GM18870 (cell line): ENCODE measurements around the gene ACOXL.
"Not testable (repeated sequence)": the region's sequence is repeated elsewhere in the genome, so short reads cannot be mapped to it uniquely, and the experiment has no call there.

Source experiments
- ATAC-seq: cut with Tn5 transposase; IDR thresholded peaks from one replicate; pipeline ENCODE4 v1.9.1; 2021; ENCODE audit warnings: moderate library complexity; ENCODE audit not compliant: unreplicated experiment

Gene ACOXL

GRCh38 chr2:111049792-111050640 lies 317.6 kb downstream of the ACOXL start:
- ATAC-seq, result peak; percentile 58

- ATAC-seq, result no peak
These were observed 318.5 kb downstream of the ACOXL start for GRCh38 chr2:111050701-111051376.

- ATAC-seq, result no peak
These were observed 320.2 kb downstream of the ACOXL start for GRCh38 chr2:111052621-111053020.

DNA sequence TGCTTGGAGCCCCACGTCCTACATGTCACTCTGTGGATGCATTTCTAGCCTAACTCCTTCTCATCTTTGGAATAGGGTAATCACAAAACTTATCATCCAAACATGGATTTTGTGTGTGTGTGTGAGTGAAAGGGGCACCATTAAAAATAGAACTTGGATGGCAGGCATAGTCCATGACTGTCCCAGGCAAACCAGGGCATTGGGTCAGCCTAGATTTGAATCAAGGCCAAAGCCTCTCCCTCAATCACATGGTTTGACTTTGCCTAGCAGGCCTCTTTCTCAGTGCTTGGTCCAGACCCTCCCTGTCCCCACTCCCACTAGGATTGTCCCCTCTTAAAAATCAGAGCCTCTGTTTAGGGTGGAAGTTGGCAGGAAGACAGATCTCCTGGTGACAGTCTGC lies 320.9 kb downstream of the ACOXL start:
- no peak for ATAC-seq

GRCh38 chr2:111053825-111054515 lies 321.6 kb downstream of the ACOXL start:
- ATAC-seq, result no peak

DNA sequence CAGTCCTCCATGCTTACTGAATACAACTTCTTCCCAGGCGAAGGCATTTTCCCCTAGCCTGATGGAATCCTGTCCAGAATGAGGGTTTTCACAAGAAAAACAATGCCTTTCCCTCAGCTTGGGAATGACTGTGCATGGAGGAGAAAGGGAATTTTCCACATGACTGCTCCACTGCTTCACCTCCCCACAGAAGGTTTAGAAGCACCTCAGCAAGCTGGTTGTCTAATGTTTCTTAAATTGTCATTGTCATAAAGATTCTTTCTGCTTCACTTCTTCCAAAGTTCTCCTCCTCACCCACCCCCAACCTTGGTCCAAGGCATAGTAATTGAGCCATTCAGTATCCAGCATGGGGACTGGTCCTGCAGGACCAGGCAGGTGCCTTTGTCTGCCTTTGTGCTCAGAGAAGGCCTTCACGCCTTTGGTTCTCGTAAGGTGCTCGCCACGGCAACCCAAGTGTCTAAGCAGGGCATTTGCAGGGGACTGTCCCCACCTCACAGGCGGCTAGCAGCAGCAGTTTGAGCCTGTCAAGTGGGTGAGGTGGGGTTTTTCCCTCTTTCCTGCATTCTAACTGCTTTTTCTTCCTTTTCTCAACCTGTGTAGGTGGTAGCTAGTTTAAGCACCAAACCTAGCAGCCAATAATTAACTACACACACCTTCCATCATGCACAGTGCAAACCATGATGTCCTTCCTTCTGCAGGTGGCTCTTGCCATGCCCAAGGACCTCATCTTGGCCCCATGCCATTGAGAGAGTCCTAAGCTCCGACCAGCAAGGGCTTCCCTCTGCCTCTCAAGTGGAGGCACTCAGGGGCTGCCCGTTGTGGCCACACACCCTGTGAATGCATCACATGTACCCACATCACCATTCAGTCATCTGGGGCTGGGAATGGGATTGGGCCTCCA lies 322.7 kb downstream of the ACOXL start:
- peak; percentile 60 for ATAC-seq

DNA sequence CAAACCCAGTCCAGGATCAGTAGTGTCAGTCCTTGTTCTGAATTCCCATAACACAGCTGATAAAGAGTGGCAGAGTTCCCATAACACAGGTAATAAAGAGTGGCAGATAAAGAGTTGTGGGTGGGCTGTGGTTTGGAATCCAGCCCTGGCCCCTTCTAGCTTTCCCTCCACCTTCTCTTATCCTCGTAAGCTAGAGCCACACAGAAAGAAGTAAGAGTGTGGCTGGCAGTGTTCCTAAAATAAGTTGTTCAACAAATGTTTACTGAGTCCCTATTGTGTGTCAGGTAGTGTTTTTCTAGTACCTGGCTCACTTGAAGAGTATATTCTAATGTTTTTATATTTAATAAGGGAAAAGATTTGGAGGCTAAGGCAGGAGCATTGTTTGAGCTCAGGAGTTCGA lies 323.4 kb downstream of the ACOXL start:
- no peak for ATAC-seq

- no peak for ATAC-seq
These were observed 324.7 kb downstream of the ACOXL start for GRCh38 chr2:111057045-111057444.

DNA sequence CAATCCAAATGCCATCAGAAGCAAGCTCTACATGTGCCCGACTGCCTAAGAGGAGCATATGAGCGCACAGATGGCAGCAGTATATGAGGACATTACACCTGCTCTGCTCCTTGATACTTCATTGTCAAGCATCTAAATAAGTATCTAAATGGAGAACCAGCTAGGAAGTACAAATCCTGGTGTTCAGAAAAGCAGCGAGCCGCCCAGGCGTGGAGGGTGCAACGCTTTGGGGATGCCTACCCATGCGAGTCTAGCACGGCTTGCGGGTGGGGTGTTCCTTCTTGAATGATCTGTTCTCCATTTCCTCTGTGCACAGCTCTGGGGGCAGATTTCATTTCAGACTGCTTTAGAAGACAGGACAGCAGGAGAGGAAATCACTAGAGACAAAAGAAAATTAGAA lies 325.3 kb downstream of the ACOXL start:
- ATAC-seq, result no peak

DNA sequence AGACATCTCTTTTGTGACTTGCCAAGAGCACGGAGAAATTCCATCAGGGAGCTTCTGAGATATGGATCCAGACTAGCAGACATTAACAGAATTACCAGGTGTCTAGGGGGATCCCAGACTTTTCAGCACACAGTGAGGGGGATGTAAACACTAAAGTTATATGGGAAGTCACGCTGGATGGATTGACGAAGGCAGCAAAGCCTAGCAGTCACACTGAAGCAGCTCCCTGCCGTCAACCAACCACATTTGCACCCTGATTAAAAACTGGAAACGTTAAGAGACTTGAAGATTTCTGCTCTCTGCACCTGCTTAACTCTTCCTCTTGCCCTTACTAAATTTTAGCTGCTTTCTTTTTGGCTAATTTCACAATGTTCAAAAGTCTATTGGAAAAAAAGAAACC lies 325.9 kb downstream of the ACOXL start:
- ATAC-seq, result no peak

DNA sequence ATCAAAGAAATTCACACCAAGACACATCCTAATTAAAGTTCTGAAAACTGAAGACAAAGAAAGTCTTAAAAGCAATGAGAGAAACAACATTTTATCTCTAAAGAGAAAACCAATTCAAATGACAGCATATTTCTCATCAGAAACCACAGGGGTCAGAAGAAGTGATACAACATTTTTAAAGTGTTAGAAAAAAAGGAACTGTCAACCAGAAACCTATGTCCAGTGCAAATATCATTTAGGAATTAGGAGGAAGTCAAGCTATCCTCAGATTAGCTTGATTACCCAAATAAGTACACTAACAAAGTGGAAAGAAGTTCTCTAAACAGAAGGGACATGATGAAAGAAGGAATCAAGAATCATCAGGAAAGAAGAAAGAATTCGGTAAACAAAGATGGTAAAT lies 328.8 kb downstream of the ACOXL start:
- no peak for ATAC-seq

- ATAC-seq, result peak; percentile 64
These were observed 330.0 kb downstream of the ACOXL start for GRCh38 chr2:111062417-111062816.

DNA sequence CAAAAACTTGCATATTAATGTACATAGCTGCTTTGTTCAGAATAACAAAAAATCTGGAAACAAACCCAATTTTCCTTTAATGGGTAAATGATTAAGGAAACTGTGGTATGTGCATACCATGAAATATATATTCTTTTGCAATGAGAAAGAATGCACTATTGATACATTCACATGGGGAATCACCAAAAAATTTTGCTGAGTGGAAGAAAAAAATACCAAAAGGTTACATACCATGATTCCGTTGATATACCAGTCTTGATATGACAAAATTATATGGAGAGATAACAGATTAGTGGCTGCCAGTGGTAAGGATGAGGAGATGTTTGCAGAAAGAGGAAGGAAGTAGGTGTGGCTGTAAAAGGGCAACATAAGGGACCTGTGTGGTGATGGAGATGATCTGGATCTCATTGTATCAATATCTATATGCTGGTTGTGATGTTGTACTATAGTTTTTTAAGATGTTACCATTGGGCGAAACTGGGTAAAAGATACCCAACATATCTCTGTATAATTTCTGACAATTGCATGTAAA lies 333.8 kb downstream of the ACOXL start:
- no peak for ATAC-seq

GRCh38 chr2:111068435-111069058 lies 336.2 kb downstream of the ACOXL start:
- ATAC-seq, result no peak

DNA sequence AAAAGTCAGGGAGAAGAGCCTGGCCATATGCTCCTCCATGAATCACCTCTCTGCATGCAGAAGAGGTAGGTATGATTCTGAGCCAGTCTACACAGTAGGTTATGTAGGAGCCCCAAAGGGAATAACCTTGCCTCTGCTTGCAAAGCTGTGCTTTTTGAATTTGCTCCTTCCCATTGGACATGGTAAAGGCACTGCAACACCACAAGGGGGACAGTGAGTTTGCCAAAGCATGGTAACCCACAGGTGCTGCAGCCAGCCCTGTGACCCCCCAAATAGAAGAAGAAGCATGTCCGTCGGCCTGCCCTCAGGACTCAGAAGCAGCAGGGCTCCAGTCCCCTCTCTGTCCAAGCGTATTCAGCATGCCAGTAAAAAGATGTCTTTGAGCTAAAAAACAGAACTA lies 337.3 kb downstream of the ACOXL start:
- ATAC-seq, result no peak

- ATAC-seq, result no peak
These were observed 339.3 kb downstream of the ACOXL start for GRCh38 chr2:111071600-111072171.

DNA sequence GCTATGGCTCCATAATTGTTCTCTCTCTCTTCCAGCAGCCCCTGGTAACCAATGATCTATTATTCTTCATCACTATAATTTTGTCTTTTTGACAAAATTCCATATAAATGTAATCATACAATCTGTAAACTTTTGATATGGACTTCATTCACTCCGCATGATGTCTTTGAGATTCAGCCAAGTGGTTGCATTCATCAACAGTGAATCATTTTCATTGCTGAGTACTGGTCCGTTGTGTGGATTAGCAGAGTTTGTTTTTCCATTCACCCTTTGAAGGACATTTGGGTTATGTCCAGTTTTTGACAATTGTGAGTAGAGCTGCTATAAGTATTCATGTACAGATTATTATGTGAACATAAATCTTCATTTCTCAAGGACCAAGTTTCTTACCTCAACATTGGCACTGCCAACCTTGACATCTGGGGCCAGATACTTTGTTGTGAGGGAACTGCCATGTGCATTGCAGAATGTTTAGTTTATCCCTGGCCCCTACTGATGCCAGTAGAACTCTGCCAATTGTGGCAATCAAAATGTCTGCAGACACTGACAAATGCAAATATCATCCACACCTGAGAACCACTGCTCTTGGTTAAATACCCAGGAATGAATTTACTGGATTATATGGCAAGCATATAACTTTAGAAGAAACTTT lies 340.0 kb downstream of the ACOXL start:
- ATAC-seq, result no peak

DNA sequence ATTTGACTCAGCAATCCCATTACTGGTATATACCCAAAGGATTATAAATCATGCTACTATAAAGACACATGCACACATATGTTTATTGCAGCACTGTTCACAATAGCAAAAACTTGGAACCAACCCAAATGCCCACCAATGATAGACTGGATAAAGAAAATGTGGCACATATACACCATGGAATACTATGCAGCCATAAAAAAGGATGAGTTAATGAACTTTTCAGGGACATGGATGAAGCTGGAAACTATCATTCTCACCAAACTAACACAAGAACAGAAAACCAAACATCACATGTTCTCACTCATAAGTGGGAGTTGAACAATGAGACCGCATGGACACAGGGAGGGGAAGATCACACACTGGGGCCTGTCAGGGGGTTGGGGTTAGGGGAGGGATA lies 350.3 kb downstream of the ACOXL start:
- not testable (repeated sequence) for ATAC-seq

DNA sequence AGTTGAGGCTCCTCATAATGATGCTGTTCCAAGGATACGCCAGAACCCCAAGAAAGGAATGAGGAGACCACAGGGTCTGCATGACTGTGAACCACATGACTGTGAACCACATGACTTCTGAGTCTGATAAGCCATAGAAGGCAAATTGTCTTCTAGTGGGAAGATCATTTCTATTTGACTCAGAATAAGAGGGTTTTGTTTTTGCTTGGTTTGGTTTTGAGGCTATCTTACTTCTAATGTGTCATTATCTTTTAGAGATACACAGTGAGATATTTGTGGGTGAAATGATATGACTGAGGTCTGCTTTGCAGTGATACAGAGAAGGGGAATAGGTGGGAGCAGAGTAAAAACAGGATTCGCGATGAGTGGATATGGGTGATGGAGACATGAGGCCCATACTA lies 359.4 kb downstream of the ACOXL start:
- peak; percentile 61 for ATAC-seq
